SW480 (cell line): ENCODE results near the gene ITGA1.
"Not testable (repeated sequence)": the region's sequence is repeated elsewhere in the genome, so short reads cannot be mapped to it uniquely, and the experiment has no call there.

Source experiments
- DNase-seq: peaks from one replicate; pipeline ENCODE4 v3.0.0-alpha.2; 2016; ENCODE audit warnings: low spot score

The ITGA1 gene

GRCh38 chr5:52802272-52802973 lies 14.7 kb downstream of the ITGA1 start:
- no peak for DNase-seq

GRCh38 chr5:52802974-52803336 lies 15.2 kb downstream of the ITGA1 start:
- no peak for DNase-seq

GRCh38 chr5:52804387-52804791 lies 16.7 kb downstream of the ITGA1 start:
- no peak for DNase-seq

- DNase-seq: no peak
Measured at GRCh38 chr5:52804981-52805380, 17.3 kb downstream of the ITGA1 start.

- DNase-seq: no peak
Measured at GRCh38 chr5:52805615-52806014, 17.9 kb downstream of the ITGA1 start.

GRCh38 chr5:52807037-52807436 lies 19.3 kb downstream of the ITGA1 start:
- DNase-seq: no peak

- no peak for DNase-seq
Measured at GRCh38 chr5:52807723-52808122, 20.0 kb downstream of the ITGA1 start.

- DNase-seq: no peak
Measured at GRCh38 chr5:52808316-52808901, 20.7 kb downstream of the ITGA1 start.

- no peak for DNase-seq
Measured at GRCh38 chr5:52809884-52810283, 22.2 kb downstream of the ITGA1 start.

GRCh38 chr5:52810426-52810825 lies 22.7 kb downstream of the ITGA1 start:
- DNase-seq: no peak

- no peak for DNase-seq
Measured at GRCh38 chr5:52811067-52811749, 23.5 kb downstream of the ITGA1 start.

GRCh38 chr5:52814352-52815148 lies 26.8 kb downstream of the ITGA1 start:
- no peak for DNase-seq

GRCh38 chr5:52817818-52818217 lies 30.1 kb downstream of the ITGA1 start:
- DNase-seq: no peak

GRCh38 chr5:52818360-52818759 lies 30.6 kb downstream of the ITGA1 start:
- DNase-seq: no peak

GRCh38 chr5:52818807-52819206 lies 31.1 kb downstream of the ITGA1 start:
- DNase-seq: not testable (repeated sequence)

- DNase-seq: no peak
Measured at GRCh38 chr5:52821901-52822300, 34.2 kb downstream of the ITGA1 start.

- DNase-seq: no peak
Measured at GRCh38 chr5:52822437-52822836, 34.7 kb downstream of the ITGA1 start.

- no peak for DNase-seq
Measured at GRCh38 chr5:52824827-52825226, 37.1 kb downstream of the ITGA1 start.

- no peak for DNase-seq
Measured at GRCh38 chr5:52825826-52826225, 38.1 kb downstream of the ITGA1 start.

GRCh38 chr5:52827815-52828214 lies 40.1 kb downstream of the ITGA1 start:
- DNase-seq: no peak

GRCh38 chr5:52829664-52830063 lies 41.9 kb downstream of the ITGA1 start:
- DNase-seq: no peak

GRCh38 chr5:52830650-52831049 lies 42.9 kb downstream of the ITGA1 start:
- no peak for DNase-seq
